ENCODE data around the gene ALPG. TPM values are rescaled to one million over a fixed set of nuclear protein-coding genes. Genes with fewer than 3 reads are reported as not detected.
A peak's percentile ranks its signal among the peaks of the same experiment; 100 is the strongest.

The ALPG gene
- total RNA-seq, 1 experiment from 2014 or later, result not detected

GRCh38 chr2:232418466-232419244 is 12.0 kb downstream of the ALPG start:
- no peaks in the 10 kb centered on the region for H3K9me3 ChIP-seq (ENCODE audit: low read depth, low read length, poor library complexity, severe bottlenecking)
- H3K4me1 ChIP-seq (ENCODE audit: insufficient read depth, low read length, poor library complexity, severe bottlenecking), result no peaks in the 10 kb centered on the region
- intact Hi-C loops (cut with micrococcal nuclease; ENCODE audit: unreplicated experiment), result no loop called here
- no peaks in the 10 kb centered on the region for H3K36me3 ChIP-seq (ENCODE audit: insufficient read depth, low read length, poor library complexity, severe bottlenecking)
- ChIA-PET CTCF (no interaction called here), POLR2A (ENCODE audit: low non-redundant PET) (no interaction called here)
- no peak for DNase-seq (ENCODE audit: low spot score)
- H3K27me3 ChIP-seq (replicated peaks; ENCODE audit: insufficient read depth, low read depth, low read length, poor library complexity), result peaks cover 55% of the 10 kb centered on the region
- BruUV-seq (replicated peaks), result no TSS peak
- TF ChIP-seq CTCF (conservative IDR thresholded peaks at IDR 0.05; ENCODE audit: low read depth, low read length), result no peak
- peak; percentile 86 for TF ChIP-seq EZH2 (IDR thresholded peaks at IDR 0.05; ENCODE audit: borderline replicate concordance, low read depth, low read length, poor library complexity, severe bottlenecking)
- H3K27ac ChIP-seq (ENCODE audit: low read depth, low read length, poor library complexity, severe bottlenecking), result no peak overlapping the region
- H3K4me3 ChIP-seq (ENCODE audit: low read depth, low read length, poor library complexity, severe bottlenecking), result no peak overlapping the region

DNA sequence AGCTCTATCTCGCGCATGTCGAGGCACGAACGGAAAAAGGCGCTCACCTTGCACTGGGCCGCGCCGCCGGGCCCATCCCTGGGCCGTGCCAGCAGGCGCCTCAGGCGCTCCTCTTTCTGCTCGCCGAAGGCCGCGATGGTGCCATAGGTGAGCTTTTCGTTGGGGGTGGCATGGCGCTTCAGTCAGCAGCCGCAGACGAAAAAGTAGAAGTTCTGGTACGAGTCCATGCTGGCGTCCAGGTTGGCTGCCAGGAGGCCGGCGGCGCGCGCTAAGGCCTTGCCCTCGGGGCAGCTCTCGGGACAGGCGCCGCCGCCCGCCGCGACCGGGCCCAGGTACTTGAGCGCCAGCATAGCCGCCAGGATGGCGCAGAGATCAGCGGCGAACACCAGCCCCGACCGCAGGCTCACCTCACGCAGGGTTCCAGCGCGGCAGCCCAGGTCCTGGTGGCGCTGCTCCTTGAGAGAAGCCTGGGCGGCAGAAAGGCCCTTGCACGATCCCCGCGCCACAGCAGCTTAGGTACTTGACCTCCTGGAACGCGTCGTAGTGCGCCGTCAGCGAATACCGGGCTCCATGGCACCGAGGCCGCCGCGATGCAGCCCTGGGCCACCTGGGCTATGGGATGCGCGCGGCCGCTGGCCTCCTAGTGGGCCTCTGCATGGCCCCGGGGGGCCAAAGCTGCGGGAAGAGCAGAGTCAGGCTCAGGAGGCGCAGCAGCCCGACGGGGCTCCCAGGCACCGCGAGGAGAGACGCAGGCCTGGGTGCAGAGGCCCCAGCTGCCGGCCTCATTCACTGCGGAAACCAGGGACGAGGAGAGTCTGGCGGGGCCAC is 12.8 kb downstream of the ALPG start:
- ChIA-PET CTCF (no interaction called here), POLR2A (ENCODE audit: low non-redundant PET) (no interaction called here)
- Histone ChIP-seq H3K36me3 (ENCODE audit: insufficient read depth, low read length, poor library complexity, severe bottlenecking) (no peaks in the 10 kb centered on the region), H3K27me3 (replicated peaks; ENCODE audit: insufficient read depth, low read depth, low read length, poor library complexity) (peaks cover 57% of the 10 kb centered on the region), H3K9me3 (ENCODE audit: low read depth, low read length, poor library complexity, severe bottlenecking) (no peaks in the 10 kb centered on the region), H3K27ac (ENCODE audit: low read depth, low read length, poor library complexity, severe bottlenecking) (no peak overlapping the region), H3K4me3 (ENCODE audit: low read depth, low read length, poor library complexity, severe bottlenecking) (no peak overlapping the region), H3K4me1 (ENCODE audit: insufficient read depth, low read length, poor library complexity, severe bottlenecking) (no peaks in the 10 kb centered on the region)
- no peak for DNase-seq (ENCODE audit: low spot score)
- no TSS peak for BruUV-seq (replicated peaks)
- no peak for TF ChIP-seq CTCF (conservative IDR thresholded peaks at IDR 0.05; ENCODE audit: low read depth, low read length)
- TF ChIP-seq EZH2 (IDR thresholded peaks at IDR 0.05; ENCODE audit: borderline replicate concordance, low read depth, low read length, poor library complexity, severe bottlenecking), result no peak
- intact Hi-C loops (cut with micrococcal nuclease; ENCODE audit: unreplicated experiment), result no loop called here

DNA sequence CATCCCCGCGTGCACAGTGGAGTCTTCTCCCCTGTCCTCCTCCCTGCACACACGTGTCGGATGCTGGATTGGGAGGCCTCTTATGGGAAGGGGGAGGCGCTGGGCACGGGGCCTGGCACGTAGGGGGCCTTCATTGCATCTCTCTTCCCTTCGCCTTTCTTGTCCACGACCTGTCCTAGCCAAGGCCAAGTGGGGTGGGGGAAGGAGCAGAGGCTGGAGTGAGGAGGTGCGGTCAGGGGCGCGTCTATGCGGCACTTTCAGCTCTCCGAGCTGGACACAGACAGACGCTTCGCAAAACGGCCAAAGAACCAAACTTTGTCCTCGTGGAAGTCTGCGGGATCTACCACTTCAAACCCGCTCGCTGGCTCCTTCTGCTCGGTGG is 13.4 kb downstream of the ALPG start:
- TF ChIP-seq EZH2 (IDR thresholded peaks at IDR 0.05; ENCODE audit: borderline replicate concordance, low read depth, low read length, poor library complexity, severe bottlenecking) (no peak), CTCF (conservative IDR thresholded peaks at IDR 0.05; ENCODE audit: low read depth, low read length) (no peak)
- intact Hi-C loops (cut with micrococcal nuclease; ENCODE audit: unreplicated experiment), result no loop called here
- no peak for DNase-seq (ENCODE audit: low spot score)
- H3K36me3 ChIP-seq (ENCODE audit: insufficient read depth, low read length, poor library complexity, severe bottlenecking), result no peaks in the 10 kb centered on the region
- peaks cover 61% of the 10 kb centered on the region for H3K27me3 ChIP-seq (replicated peaks; ENCODE audit: insufficient read depth, low read depth, low read length, poor library complexity)
- peak overlapping the region; percentile 31 for H3K4me3 ChIP-seq (ENCODE audit: low read depth, low read length, poor library complexity, severe bottlenecking)
- no peak overlapping the region for H3K27ac ChIP-seq (ENCODE audit: low read depth, low read length, poor library complexity, severe bottlenecking)
- BruUV-seq (replicated peaks), result no TSS peak
- no peaks in the 10 kb centered on the region for H3K9me3 ChIP-seq (ENCODE audit: low read depth, low read length, poor library complexity, severe bottlenecking)
- CTCF ChIA-PET, result no interaction called here
- no peaks in the 10 kb centered on the region for H3K4me1 ChIP-seq (ENCODE audit: insufficient read depth, low read length, poor library complexity, severe bottlenecking)
- POLR2A ChIA-PET (ENCODE audit: low non-redundant PET), result no interaction called here
